NCI-H1092 treated with DMSO at 0.1 percent for 48 hours (cell line): Measurements from ENCODE around the gene BABAM2.
"Not testable (repeated sequence)": the region's sequence is repeated elsewhere in the genome, so short reads cannot be mapped to it uniquely, and the experiment has no call there.

Experiments
- DNase-seq: peaks from one replicate; lab custom pipeline; 2025; lab: John Stamatoyannopoulos, UW

Gene BABAM2

DNA sequence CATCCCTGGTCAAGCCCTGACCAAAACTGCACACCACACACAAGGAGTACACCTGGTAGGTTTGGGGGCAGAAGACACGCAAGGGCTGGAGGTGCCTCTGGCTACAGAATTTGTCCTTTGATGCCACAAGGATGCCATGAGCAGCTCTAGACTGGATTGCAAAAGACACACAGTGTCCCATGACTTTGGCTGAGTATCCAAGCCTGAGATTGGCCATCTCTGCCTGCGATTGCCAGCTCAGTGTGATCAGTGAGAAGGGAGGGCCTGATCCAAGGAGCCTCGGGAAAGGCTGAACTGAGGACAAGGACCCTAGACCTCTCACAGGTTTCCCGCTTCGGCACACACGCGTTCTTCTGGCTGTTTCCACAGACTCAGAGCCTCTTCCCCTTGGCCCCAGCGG, 442.2 kb downstream of the BABAM2 start:
- DNase-seq: no peak

DNA sequence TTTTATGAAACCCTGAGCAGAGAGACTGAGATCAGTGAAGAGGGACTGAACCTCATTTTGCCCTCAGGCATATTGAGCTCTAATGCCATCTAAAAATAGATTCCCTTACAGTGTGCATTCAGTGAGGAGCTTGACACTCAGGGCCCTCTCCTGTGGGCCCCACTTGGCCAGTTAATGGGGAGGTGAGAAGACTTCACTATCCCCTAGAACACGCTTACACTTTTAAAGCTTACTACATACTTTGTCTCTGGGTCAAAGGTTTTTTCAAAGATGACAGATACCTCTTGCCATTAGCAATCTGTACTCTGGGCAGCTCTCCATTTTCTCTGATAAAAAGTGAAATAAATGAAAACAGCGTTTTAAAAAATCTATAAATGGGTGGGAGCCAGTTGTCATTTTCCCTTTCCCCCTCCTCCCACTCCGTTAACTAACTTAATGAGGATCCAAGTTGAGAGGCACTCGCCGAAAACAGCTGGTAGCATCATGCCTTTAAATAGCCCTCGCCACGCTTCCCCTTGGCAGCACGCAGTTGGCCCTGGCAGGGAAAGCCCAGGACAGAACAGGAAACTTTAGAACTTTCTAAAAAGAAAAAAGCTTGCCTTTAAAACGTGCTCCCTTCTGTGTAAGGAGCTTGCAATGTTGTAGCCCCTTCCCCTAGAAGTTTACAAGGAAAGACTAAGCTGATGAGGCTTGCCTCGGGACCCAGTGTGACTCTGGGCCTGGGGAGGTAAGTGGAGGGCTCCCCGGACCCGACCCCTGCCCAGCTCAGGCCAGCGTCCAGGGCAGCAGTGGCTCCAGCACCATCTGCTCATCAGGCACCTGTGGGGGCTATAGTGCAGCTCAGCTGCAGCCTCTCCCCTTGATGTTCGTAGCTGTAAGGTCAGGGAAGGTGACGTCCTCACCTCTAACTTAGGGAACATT, 443.3 kb downstream of the BABAM2 start:
- DNase-seq: no peak

GRCh38 chr2:28334527-28334894, 444.0 kb downstream of the BABAM2 start:
- no peak for DNase-seq

DNA sequence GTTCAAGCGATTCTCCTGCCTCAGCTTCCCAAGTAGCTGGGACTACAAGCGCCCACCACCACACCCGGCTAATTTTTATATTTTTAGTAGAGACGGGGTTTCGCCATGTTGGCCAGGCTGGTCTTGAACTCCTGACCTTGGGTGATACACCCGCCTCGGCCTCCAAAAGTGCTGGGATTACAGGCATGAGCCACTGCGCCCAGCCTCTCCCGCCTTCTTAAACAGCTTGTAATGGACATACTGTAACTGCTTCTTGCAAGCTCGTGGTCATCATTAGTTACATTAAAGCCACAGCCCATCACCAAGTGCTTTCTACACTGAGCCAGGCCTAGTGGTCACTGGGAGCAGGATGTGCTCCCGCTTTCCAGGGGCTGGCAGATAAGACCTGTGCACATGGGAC, 444.7 kb downstream of the BABAM2 start:
- DNase-seq: not testable (repeated sequence)

DNA sequence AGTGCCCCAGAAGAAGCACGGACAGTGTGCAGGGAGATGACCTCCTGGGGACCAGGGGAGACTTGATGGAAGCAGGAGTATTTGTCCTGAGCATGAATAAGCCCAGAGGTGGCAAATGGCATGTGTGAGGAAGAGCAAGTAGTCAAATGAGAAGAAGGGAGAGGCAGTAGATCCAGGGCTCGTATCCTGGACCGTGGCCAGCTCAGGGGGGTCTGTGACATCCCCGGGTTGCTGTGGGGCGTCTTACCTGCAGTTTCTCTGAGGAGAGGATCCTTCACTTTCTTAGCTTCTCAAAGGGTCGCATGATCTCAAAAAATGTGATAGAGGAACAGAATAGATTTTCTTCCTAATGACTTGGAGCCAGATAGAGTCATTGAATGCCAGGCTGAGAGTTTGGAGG, 445.1 kb downstream of the BABAM2 start:
- DNase-seq: no peak

DNA sequence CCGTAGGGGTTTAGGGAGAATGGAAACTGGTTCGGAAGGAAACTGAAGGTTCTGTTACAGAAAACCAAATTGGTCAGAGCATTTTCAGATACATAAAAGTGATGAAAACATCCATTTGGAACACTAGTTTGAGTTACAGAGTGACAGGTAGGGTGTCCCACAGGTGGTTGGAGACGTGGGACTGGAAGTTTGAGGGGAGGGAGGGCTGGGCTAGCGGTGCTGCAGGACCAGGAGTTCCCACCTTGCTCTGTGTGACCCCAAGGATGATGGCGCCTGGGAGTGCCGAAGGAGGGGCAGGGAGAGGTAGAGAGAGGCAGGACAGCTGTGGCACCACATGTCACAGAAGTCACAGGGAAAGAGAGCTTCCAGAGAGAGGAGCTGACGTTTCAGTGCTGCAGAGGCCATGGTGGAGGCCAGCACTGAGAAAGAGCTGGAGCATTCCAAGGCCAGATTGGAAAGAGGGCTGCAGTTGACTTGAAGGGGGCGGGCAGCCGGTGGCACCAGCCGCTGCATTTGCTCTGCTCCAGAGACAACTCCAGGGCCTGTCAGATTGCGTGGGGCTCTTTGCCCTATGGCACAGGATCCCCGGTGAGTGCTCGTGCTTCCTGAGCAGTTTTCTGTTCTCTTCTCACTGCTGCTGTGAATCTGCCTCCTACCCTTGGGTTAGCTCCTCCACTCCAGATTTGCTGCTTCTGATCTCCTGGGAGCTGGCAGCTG, 445.9 kb downstream of the BABAM2 start:
- DNase-seq: no peak

DNA sequence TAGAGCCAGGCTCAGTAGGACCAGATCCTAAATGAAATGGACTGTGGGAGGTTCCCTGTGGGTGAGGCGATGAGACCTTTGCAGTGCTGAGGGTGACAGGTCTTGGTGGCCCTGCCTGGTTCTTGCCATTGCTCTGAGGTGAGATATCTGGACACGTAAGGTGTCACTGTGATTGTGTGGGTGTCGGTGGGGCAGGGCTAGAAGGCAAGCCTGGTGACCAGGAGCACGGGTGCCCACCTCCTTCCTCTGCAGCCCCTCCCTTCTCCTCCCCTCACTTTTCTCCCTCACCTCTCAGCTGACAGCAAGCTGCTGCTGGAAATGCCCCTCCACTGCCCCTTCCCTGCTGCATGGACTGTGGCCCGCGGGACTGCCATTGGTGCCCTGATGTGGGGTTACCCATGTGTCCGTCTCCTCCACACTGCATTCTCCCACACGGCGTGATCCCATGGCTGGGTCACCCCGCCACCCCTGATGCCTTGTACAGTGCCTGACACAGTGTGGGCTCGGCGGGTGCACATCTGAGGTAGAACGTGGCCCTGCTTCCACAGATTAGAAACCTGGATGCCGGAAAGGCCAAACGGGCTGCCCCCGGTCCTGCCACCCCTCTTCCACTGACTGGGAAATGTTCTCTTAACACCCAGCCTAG, 446.6 kb downstream of the BABAM2 start:
- DNase-seq: no peak

DNA sequence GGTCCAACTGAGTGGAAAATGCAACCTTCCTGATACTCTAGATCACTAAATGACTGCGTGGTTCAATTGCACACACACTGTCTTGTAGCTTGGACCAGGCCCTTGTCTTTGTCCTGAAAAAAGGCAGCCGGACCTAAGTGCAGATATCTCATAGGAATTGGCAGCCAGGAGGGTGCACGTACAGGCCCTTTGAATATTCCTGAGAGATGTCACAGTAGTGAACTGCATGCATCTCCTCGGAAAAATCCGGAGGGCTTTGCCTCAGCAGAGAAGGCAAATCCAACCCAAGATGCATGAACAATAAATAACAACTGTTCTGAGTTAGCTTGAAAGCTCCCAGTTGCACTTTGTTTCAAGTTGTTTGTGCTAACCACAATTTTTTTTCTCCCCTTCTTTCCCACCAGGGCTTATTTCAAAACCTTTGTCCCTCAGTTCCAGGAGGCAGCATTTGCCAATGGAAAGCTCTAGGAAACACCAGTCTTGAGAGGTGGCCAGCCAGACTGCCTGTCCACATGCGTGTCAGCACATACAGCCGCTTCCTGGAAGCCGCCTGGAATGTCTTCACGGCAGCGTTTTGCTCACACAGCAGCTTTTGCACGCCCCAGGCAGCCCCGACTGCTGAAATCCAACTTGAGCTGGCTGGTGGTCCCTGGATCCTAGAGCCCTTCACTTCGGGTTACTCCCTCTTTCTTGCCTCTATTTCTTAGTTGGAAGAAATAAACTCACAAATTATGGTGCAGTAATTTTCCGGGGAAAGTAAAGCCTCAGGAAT, 447.7 kb downstream of the BABAM2 start:
- no peak for DNase-seq

GRCh38 chr2:28338831-28339321, 448.3 kb downstream of the BABAM2 start:
- DNase-seq: no peak

DNA sequence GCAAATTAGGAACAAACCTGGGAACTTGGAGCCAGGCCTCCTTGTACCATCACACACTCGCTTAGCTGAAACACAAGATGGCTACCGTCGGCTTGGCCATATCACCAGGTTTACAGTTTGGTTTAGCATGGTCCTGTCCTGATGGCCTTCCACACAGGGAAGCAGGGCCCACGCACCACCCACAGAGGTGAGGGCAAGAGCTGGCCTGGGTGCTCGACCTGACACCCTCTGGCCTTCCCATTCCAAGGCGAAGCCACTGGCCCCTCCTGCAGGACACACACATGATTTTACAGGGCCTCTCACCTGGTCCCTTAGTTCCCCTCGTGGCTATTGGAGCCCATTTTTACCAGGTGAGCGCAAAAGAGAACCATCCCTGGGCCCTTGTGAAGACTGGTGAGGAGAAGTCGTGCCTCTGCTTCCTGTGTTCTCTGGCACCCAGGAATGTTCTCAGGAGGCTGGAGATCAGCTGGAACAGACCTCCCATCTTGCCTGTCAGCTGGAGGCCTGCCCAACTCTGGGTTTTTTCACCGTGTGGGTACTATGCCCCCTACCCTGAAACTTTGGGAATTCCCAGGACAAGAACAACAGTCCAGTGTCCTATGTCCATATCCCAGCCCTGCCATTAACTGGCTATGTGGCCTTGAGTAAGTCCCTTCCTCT, 449.1 kb downstream of the BABAM2 start:
- DNase-seq: no peak

GRCh38 chr2:28340312-28341202, 450.0 kb downstream of the BABAM2 start:
- DNase-seq: no peak

DNA sequence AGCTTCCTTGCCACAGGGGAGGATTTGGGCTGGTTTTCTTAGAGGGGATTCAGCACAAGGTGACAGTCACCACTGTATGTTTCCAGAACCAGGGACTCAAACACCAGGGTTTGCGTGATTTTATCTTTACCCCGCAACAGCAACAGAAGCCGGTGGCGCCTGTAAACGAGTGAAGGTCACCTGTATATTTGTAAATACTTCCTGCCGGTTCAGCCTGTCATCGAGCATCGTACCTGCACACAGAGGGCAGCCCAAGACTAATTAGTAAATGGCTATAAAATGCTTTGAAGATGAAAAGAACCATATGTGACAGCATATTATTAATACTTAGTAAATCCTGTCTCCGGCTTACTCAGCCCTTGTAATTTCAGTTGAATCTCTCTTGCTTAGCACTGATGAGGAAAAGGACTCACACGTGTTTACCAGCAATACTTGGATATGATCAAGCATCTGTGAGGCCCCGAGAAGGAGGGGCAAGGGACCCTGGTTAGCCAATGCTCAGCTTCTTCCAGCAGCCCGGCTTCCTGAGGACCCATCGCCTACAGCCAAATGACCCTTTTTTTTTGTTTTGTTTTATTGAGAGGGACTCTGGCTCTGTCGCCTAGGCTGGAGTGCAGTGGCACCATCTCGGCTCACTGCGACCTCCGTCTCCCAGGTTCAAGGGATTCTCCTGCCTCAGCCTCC, 450.8 kb downstream of the BABAM2 start:
- DNase-seq: no peak

DNA sequence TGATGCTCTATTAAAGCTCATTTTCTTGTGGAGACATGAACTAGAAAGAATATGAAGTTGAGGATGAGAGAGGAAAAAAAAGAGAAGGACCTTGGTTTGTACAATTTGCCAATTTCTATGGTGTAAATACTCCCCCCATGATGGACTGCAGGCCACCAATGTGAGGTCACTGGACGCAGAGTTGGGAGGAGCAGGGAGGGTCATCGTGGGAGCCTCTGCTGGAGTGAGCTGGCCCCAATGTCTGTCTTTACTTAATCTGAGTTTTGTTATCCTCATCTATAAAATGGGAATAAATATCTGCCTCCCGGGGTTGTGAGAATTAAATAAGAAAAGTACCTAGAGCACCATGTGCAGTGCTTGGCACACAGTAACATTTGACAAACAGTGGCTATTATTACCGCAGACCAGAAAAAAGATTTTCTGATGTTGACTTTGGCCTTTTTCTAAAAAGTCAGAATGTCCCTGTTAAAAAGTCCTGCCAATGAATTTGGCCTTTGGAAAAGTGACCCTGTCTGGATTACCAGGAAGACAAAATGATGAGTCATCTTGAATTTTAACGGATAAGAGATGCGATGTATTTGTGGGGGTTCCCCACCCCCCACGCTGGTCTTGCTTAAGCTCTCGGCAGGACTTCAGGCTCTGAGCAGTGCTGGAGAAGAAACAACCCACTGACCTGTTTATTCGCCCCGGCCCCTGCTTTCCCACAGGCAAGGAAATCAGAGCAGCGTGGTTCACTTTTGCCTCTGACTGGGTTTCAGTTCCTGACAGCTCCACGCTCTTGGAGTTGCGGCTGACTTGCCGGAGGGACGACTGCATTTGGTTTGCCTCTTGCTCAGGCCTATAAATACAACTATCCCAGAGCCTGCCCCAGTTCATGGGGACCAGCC, 451.8 kb downstream of the BABAM2 start:
- no peak for DNase-seq

GRCh38 chr2:28343184-28343942, 452.8 kb downstream of the BABAM2 start:
- no peak for DNase-seq

DNA sequence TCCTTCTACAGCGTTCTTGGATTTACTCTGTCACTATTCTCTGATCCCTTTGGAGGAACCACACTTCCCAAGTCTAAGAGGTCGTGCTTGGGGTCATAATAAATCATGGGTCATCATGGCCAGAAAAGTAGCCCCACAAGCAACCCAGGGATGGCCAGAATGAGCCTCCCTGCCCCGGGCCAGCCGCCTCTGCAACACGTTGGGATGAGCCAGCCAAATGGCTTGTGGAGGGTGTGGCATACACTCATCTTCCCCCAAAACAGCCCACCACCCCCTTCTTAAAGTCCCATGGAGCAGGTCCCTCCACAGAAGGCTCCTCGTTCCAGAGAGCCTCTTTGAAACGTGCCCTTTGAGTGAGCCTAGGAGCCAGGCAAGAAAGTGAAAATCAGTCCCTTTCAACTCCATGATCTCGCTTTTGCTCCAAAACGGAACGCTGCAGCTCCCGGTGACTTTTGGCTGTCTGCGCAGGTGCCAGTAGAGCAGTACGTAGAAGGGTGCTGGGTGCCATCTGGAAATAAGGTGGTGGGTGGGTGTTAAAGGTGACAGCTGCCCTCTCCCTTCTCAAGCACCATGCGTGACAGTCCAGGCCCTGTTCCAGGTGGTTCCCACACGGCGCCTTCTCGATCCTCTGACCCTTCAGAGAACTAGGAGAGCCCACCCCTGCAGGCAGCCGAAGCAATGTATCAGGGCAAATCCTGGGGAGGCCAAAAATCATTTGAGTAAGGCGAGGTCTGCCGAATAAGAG, 453.6 kb downstream of the BABAM2 start:
- no peak for DNase-seq

DNA sequence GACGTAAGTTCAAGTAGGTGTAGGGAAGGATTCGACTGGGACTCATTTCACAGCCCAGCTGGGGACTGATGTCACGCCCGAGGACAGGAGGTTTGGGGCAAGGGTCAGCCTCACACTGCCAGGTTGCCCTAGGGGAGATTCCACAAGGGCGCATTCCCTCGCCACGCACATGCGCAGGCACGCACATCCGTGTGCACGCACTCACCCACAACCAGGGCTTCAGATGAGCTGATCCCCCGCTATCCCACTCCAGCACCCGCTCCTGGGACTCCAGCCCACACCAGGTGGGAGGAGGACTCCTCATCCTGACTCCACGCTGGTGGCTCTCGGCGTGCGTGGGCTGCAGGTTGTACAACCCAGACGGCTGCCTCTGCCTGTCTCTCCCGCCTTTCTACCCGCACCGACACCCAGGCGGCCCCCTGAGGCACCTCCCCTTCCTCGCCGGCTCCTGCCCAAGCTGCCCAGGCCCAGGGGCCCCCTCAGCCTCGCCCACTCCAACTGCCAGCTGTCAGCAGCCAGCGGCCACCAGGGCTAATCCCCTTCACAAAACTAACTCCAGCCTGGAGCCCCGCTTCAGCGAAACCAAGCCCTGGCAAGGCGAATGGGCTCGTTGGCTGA, 454.3 kb downstream of the BABAM2 start:
- DNase-seq: no peak

- peak; percentile 23 for DNase-seq
Measured at GRCh38 chr2:28345619-28346018, 455.1 kb downstream of the BABAM2 start.
